Measurements from ENCODE around the gene SHC2. TPM values are rescaled to one million over a fixed set of nuclear protein-coding genes. Genes with fewer than 3 reads are reported as not detected.

SHC2 gene
- total and polyA plus RNA-seq, 9 of the 15 experiments (the other 6 are each of a cell fraction or from before 2014, with no cell fraction given), result 0.14 to 0.36 (median 0.17) TPM; not detected in 5

GRCh38 chr19:456547-457110 lies 4.2 kb downstream of the SHC2 start:
- BruUV-seq (replicated peaks), result no TSS peak
- H4K20me1 ChIP-seq (replicated peaks; ENCODE audit: control insufficient read depth, insufficient read depth, low read length), result no peaks in the 10 kb centered on the region
- H3K27me3 ChIP-seq (ENCODE audit: control insufficient read depth in 2 of 2, insufficient read depth in 2 of 2, low read length in 2 of 2), result peaks cover 6 to 48% of the 10 kb centered on the region in 2 experiments; a peak in 4 of 5 replicates
- H3K4me1 ChIP-seq (replicated peaks in 1 of 2; ENCODE audit: control insufficient read depth in 2 of 2, insufficient read depth in 2 of 2, low read length in 2 of 2), result peaks cover 5 to 27% of the 10 kb centered on the region in 2 experiments; a peak in 4 of 5 replicates
- H3K36me3 ChIP-seq (ENCODE audit: control insufficient read depth, insufficient read depth, low read length), result no peaks in the 10 kb centered on the region
- no peak overlapping the region for H3K9ac ChIP-seq (ENCODE audit: insufficient read depth in 1 of 2, low read depth in 2 of 2, low read length in 2 of 2)
- H3K4me3 ChIP-seq, result no peak overlapping the region
- H3K79me2 ChIP-seq (ENCODE audit: control insufficient read depth, insufficient read depth, low read length), result no peaks in the 10 kb centered on the region
- ChIA-PET POLR2A (interaction anchor here (0.9 to 1.2 kb wide), 2 partner anchors 8 to 12 kb away, joined by 4 to 8 read pairs; no protein-coding TSS in a partner anchor), CTCF (ENCODE audit: low intra/inter-chr PET ratio) (interaction anchor here (0.6 kb wide), 1 partner anchor 115 kb away, joined by 3 read pairs; no protein-coding TSS in a partner anchor)
- no peak overlapping the region for H3K4me2 ChIP-seq (ENCODE audit: insufficient read depth, low read length)
- no peak overlapping the region for H2AFZ ChIP-seq (ENCODE audit: low read depth, low read length)
- 25% methylated on average over 17 of the region's 18 CpGs for WGBS (ENCODE audit: insufficient coverage, low coverage, missing lambda C conversion rate)
- ATAC-seq (no peak), FAIRE-seq (no peak), DNase-seq (ENCODE audit: extremely low read depth in 1 of 4, low spot score in 3 of 4) (no peak)
- in situ Hi-C loops (cut with MboI), result no loop called here
- intact Hi-C loops (cut with micrococcal nuclease), result no loop called here
- no peaks in the 10 kb centered on the region for H3K9me1 ChIP-seq (ENCODE audit: control insufficient read depth, insufficient read depth, low read length)
- H3K9me3 ChIP-seq (replicated peaks; ENCODE audit: control insufficient read depth, insufficient read depth, low read depth, low read length), result no peaks in the 10 kb centered on the region; the same call in 1 of the 2 replicates
- no peak overlapping the region for H3K27ac ChIP-seq (ENCODE audit: extremely low read depth, low read depth, low read length)
- TF ChIP-seq NRF1 (conservative IDR thresholded peaks at IDR 0.05 in 1 of 2, IDR thresholded peaks at IDR 0.05 in 1 of 2) (no peak), TBL1XR1 (IDR thresholded peaks at IDR 0.05; ENCODE audit: low read length in 2 of 2) (no peak), ATF2 (CRISPR knock-in tag; IDR thresholded peaks at IDR 0.05) (no peak), ZNF79 (CRISPR knock-in tag; IDR thresholded peaks at IDR 0.05; ENCODE audit: low read depth) (no peak), RCOR1 (IDR thresholded peaks at IDR 0.05; ENCODE audit: borderline replicate concordance in 1 of 2, low read depth in 2 of 2, low read length in 2 of 2) (no peak), SMARCB1 (IDR thresholded peaks at IDR 0.05; ENCODE audit: insufficient read length, low read depth) (no peak), ZBTB49 (CRISPR knock-in tag; IDR thresholded peaks at IDR 0.05; ENCODE audit: borderline replicate concordance) (no peak), MAX (CRISPR knock-in tag; IDR thresholded peaks at IDR 0.05) (no peak), ZBTB2 (IDR thresholded peaks at IDR 0.05) (no peak), BMI1 (IDR thresholded peaks at IDR 0.05; ENCODE audit: low read length) (no peak), SLC30A9 (CRISPR knock-in tag; IDR thresholded peaks at IDR 0.05) (no peak), ESRRB (CRISPR knock-in tag; IDR thresholded peaks at IDR 0.05; ENCODE audit: borderline replicate concordance) (no peak), USF1 (CRISPR knock-in tag; IDR thresholded peaks at IDR 0.05) (no peak), FUS (optimal IDR thresholded peaks at IDR 0.05; ENCODE audit: low read depth, low read length) (no peak), THAP7 (CRISPR knock-in tag; IDR thresholded peaks at IDR 0.05) (no peak)

All from K562 (cell line).